Activated CD4-positive, alpha-beta T cell treated with anti-CD3 and anti-CD28 coated beads, Interleukin-2, amount 50 U/mL, for 48 hours (primary cell): ENCODE results near the gene PLBD2.

ENCODE experiments used
- DNase-seq, 2 experiments: peaks; one replicate each; pipeline ENCODE4 v3.0.0-alpha.2; 2020

PLBD2 gene

DNA sequence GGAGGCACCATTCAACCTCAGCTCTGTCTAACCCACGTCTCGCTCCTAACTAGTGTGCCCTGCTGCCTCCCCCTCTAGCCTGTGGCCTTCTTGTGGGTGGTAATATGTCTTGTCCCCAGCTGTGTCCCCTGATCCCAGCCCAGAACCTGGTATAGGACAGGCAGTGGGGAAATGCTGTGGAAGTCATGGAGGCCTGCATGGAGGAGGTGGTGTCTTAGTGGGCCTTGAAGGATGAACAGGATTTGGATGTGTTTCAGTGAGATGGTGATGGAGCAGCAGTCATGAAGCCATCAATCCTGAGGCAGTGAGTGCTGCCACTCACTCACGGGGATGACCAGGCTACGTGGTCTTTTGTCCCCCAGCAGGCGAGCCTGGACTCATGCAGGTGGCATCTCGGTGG is 13.4 kb downstream of the PLBD2 start:
- DNase-seq: no peak

DNA sequence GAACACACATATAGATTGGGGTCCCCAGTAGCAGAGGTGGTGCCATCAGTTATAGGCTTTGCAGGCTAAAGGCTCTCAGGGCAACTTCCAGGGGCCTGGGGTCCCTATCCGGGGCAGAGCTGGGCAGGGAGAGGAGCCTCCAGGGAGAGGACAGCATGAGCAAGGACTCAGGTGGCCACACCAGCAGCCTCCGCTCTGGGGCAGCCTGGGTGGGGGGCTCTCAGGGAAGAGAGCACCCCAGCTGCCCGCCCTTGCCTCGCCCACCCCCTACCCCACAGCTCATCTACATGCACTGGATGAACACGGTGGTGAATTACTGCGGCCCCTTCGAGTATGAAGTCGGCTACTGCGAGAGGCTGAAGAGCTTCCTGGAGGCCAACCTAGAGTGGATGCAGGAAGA is 14.0 kb downstream of the PLBD2 start:
- DNase-seq: no peak

DNA sequence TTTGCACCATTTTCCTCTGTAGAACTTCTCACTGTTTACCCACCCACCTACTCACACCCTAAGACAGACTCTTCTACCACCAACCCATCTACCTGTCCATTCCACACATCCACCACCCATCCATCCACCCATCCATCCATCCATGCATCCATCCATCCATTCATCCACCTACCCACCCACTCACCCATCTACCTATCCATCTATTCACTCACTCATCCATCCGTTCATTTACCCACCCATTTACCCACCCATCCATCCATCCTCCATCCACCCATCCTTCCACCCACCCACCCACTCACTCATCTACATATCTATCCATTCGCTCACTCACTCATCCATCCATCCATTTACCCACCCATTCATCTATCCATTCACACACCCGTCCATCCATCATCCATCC is 15.1 kb downstream of the PLBD2 start:
- DNase-seq: no peak

DNA sequence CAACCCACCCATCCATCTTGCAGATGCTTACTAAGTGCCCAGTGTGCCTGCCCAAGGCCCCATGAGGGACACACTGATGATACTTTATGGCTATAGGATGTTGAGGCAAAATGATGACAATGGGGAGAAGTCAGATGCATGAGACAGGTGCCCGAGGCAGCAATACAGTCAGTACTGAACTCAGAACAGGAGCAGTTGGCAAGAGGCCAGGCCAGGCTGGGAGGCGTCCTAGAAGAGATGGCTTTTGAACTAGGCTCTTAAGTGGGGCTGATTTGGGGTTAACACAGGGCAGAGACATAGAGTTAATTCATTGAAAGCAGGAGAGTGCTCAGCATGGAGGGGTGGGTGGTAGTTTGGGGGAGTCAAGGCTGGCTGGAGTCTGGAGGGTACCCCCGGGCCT is 15.6 kb downstream of the PLBD2 start:
- no peak for DNase-seq

DNA sequence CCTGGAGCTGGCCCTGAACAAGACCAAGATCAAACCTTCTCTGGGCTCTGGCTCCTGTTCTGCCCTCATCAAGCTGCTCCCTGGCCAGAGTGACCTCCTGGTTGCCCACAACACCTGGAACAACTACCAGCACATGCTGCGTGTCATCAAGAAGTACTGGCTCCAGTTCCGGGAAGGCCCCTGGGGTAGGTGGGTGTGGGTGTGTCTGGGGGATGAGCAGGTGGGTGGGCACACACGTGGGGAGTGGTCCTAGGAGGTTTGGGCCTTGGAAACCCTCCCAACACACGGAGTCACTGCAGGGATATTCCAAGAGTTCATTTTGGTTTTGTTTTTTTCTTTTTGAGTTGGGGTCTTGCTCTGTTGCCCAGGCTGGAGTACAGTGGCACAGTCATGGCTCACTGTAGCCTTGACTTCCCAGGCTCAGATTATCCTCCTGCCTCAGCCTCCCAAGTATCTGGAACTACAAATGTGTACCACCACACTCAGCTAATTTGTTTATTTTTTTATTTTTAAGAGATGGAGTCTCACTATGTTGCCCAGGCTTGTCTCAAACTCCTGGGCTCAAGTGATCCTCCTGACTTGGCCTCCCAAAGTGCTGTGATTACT is 16.5 kb downstream of the PLBD2 start:
- no peak for DNase-seq

DNA sequence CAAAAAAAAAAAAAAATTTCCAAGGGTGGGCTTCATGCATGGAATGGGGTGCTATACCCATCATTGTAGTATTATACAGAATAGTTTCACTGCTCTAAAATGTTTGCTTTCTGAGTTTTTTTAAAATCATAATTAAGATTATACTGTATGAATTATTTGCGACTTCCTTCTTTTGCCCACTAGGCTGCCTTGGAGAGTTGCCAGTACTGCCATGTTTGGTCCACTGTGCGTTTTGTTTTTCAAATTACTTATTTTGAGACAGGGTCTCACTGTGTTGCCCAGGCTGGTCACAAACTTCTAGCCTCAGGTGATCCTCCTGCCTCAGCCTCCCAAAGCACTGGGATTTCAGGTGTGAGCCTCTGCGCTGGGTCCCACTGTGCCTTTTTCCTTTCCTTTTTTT is 19.9 kb downstream of the PLBD2 start:
- no peak for DNase-seq

DNA sequence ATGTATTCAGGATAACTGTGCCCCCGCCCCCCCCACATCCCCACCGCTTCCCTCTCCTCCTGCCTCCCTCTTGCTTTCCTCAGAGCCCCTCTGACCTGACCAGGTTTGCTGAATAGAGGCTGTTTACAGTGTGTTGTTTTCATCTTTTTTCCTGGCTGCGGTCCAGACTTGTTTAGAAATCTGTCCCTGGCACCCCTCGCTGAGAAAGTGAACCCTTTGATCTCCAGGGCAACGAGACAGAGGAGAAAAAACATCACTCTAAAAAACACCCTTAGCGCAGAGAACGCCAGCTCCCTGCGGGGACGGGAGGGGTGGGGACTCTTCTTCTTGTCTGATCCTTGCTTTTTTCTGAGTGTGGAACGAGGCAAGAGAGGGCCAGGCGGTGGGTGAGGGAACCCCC is 22.8 kb downstream of the PLBD2 start:
- no peak for DNase-seq

DNA sequence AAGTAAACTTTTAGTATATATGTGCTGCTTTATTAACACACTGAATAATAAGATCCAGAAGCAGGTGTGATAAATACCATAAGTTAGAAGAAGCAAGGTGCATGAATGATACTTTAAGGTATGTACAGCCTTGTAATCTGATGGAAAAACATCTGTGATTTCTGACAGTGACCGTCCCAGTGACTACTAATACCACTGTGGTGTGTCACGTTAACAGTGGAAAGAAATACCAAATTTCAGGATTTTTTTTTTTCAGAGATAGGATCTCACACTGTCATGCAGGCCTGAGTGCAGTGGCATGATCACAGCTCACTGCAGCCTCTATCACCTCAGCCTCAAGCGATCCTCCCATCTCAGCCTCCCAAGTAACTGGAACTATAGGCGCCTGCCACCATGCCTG is 23.8 kb downstream of the PLBD2 start:
- DNase-seq: no peak

DNA sequence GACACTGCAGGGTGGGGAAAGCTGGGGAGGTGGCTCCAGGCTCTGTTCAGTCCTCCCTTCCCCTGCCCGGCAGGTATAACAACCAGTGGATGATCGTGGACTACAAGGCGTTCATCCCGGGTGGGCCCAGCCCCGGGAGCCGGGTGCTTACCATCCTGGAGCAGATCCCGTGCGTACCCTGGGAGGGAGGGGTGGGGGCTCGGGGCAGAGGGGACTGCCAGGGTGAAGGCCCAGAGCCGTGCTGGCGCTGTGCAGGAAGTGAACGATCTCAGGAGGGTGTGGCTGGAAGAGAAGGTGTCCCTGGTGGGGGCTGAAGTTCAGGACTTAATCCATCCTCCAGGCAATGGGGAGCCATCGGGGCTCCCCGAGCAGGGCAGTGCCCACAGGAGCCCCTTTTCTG is 26.4 kb downstream of the PLBD2 start:
- no peak for DNase-seq

DNA sequence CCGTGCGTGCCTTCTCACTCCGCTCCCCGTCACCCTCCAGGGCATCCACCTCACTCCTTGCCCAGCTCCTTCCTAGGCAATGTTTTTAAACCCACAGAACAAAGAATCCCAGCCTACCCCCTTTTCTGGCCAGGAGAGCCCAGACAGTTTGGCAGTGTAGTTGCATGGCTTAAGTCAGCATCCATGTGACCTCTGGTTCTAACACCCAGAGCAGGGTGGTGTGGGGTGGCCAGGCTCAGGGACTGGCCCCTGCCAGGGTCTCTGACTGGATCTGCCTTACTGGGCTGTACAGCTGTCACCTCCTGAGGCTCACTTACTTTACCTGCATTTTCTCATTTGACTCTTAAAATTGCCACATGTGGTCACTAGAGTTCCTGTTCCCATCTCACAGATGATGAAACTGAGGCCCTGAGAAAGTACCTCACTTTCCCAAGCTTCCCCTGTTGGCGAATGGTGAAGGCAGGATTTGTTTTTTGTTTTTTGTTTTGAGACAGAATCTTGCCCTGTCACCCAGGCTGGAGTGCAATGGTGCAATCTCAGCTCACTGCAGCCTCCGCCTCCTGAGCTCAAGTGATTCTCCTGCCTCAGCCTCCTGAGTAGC is 27.0 kb downstream of the PLBD2 start:
- no peak for DNase-seq

DNA sequence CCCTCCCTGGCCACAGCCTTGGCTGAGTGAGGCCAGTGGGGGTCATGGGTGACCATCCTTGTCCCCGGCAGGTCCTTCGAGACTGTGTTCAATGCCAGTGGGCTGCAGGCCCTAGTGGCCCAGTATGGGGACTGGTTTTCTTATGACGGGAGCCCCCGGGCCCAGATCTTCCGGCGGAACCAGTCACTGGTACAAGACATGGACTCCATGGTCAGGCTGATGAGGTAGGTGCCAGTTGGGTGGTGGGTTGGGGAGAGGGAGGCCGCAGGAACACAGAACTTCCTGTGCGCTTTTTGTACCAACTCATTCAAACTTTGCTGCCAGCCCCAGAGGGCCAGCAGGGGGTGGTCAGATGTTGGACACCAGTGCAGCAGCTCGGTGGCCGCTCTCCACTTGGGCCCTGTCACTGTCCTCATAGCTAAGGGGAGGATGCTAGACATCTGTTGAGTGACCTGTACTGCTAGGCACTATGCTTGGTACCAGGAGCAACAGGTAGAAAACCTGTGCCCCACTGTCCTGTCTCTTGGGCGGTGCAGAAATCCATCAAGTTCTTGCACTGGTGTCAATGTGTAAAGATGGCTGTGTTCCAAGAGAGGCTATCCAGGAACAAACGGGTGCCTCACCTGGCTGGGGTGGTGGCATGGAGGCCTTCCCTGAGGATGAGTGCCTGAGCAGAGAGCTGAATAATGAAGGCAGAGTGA is 28.6 kb downstream of the PLBD2 start:
- no peak for DNase-seq

DNA sequence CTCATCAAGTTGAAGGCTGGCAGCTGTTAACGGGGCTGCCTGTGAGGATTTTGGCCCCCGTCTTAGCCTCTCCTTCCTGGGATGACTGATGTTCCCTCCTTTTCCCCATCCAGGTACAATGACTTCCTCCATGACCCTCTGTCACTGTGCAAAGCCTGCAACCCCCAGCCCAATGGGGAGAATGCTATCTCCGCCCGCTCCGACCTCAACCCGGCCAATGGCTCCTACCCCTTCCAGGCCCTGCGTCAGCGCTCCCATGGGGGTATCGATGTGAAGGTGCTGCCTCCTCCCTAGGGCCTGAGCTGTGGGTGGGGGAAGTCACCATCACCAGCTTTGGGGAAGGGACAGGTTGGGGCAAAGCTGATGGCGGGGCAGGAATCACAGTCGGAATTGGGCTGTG is 29.2 kb downstream of the PLBD2 start:
- DNase-seq: no peak

DNA sequence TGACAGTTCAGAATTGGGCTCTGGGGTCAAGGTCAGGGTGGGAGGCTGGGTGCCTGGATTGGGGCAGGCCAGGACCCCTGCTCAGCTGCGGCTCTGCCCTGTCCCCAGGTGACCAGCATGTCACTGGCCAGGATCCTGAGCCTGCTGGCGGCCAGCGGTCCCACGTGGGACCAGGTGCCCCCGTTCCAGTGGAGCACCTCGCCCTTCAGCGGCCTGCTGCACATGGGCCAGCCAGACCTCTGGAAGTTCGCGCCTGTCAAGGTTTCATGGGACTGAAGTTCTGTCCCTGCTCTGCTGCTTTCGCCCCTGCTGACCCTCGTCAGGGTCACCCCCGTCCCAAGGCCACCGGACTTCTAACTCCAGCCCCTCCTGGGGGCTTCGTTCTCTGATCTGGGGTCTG is 30.0 kb downstream of the PLBD2 start:
- no peak for DNase-seq

DNA sequence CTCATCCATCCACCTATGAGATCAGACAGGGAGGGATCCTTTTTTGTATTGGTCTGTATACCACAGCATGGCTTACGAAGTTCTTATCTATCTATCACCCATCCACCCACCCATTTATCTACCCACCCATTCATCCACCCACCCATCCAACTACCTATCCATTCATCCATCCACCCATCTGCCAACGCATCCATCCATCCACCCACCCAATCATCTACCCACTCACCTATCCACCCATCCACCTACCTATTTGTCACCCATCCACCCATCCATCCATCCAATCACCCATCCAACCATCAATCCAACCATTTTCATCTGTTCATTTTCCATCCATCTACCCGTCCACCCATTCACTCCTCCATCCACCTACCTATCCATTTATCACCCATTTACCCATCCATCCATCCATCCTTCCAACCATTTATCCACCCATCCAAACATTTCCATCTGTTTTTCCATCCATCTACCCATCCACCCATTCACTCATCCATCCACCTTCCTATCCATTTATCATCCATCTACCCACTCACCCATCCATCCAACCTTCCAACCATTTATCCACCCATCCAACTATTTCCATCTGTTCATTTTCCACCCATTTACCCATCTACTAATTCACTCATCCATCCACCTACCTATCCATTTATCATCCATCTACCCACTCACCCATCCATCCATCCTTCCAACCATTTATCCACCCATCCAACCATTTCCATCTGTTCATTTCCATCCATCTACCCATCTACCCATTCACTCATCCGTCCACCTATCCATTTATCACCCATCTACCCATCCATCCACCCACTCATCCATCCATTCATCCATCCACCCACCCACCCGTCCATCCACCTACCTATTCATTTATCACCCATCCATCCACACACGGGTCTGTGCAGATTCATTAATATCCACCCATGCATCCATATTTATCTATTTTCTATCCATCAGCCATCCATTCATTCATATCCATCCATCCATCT is 32.0 kb downstream of the PLBD2 start:
- DNase-seq: no peak

DNA sequence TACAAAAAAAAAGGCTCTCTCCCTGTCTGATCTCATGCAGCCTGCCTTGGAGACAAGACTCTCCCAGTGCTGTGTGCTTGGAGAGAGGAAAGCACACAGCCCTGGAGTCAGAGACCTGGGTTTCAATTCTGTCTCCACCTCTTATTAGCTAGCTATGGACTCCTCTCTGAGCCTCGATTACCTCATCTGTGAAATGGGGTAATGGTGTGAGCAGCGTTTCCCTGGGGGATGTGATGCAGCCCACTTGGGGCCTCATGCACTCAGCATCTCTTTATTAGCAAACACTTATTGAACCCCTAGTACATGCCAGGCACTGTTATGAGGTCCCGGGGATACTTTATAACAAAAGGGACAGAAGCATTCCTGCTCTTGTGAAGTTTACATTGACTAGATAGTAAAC is 32.8 kb downstream of the PLBD2 start:
- DNase-seq: no peak

DNA sequence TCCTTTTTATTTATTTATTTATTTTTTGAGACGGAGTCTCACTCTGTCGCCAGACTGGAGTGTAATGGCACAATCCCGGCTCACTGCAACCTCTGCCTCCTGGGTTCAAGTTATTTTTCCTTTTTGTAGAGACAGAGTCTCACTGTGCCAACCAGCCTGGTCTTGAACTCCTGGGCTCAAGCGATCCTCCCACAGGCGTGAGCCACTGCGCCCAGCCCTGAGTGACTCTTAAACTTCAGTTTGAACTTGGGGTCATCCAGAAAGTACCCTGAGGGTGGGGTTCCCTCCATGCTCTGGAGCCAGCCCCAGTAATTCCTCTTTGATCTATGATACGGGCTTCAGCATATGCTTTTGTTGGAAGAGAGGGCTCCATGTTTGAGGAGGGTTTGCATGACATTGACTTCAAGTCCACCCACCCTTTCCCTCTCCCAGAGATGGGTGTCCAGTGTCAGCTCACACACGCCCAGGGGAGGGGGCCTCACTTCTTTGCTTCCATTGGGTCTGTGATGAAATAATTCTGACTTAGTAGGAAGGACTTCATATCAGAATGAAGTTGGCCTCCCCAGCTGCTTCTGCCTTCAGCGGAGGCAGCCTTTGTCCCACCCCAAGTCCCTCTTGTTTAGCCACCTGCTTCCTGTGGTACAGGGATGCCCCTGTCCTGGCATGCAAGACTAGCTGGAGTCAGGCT is 33.4 kb downstream of the PLBD2 start:
- no peak for DNase-seq

DNA sequence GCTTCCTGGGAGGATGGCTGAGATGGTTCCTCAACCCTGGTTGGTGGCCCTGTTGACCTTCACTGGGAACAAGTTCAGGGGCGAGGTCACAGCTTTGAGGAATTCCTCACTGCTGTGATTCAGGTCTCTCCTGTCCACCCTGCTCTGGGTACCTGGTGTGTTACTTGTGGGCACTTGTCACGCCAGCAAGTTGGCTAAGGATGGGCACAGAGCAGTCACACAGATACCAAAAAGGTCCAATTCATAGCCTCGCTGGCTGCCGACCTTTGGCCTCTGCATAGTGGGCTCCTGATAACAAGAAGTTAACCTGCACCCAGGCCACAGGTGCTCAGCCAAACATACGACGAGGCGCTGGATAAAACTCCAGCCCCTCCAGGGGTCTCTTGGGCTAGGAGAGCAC is 34.1 kb downstream of the PLBD2 start:
- DNase-seq: no peak

DNA sequence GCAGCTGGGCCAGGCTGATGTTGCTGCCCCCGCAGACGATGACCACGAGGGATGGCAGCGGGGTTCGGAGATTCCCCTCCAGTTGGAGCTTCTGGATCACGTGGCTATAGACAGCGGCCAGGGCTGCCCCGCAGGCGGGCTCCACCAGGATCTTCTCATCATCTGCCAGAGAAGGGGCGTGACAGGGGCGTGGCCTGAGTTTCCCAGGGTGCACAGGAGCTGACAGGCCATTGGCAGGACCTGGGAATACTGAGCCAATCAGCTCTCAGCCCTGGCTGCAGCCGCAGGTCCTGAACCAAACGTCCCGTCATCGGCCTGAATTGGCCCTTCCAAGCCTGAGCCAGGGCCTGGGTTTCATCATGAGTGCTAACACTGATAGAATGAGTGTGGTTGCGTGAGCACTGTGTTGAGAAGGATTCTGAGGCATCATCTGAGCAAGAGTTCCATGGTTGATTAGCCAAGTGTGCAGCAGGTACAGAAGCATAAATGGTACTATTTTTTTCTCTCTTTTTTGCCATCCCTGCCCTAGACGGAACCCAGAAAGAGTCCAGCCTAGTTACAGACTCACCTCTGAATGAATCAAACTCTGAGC is 34.7 kb downstream of the PLBD2 start:
- DNase-seq: no peak

DNA sequence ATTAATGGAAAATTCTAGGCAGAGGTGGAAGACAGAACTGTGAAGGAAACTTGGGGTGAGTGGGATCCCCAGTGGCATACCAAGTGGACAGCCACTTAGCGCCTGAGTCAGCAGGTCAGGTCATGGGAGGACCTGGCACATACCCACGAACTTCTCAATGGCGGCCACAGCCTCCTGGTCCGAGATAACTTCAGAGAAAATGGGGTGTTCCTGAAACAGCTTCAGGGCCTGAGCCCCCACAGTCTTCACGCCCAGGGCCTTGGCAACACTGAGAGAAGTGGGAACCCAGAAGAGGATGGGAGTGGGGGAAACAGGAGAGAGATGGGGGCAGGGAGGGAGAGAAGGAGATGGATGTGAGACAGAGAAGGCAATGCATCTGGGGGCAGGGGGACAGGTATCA is 35.4 kb downstream of the PLBD2 start:
- DNase-seq: no peak

DNA sequence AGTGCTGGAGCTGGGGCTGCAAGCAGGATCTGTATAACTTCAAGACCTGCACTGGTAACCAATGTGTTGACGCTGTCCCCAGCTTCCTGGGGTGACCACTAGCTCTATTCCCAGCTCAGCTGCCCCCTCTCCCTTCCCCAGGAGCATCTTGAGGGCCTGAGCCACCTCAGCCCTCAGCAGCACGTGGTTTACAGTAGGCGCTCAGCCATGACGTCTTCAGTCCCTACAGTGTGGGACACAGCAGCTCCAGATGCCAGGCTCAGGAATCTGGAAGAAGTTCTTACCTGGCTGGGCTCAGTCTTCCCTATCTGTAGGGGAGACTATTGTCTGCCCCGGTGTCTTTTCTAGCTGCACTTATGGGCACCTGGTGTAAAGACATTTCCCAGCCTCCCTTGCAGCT is 36.7 kb downstream of the PLBD2 start:
- DNase-seq: no peak

DNA sequence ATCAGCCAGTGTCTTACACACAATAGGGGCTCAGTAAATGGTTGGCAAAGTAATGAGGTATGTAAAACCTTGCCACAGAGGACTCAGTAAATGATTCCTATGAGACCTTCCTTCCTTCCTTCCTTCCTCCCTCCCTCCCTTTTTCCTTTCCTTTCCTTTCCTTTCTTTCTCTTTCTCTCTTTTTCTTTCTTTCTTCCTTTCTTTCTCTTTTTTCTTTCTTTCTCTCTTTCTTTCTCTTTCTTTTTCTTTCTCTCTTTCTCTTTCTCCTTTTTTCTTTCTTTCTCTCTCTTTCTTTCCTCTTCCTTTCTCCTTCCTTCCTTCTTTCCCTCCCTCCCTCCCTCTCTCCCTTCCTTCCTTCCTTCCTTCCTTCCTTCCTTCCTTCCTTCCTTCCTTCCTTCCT is 37.8 kb downstream of the PLBD2 start:
- no peak for DNase-seq

DNA sequence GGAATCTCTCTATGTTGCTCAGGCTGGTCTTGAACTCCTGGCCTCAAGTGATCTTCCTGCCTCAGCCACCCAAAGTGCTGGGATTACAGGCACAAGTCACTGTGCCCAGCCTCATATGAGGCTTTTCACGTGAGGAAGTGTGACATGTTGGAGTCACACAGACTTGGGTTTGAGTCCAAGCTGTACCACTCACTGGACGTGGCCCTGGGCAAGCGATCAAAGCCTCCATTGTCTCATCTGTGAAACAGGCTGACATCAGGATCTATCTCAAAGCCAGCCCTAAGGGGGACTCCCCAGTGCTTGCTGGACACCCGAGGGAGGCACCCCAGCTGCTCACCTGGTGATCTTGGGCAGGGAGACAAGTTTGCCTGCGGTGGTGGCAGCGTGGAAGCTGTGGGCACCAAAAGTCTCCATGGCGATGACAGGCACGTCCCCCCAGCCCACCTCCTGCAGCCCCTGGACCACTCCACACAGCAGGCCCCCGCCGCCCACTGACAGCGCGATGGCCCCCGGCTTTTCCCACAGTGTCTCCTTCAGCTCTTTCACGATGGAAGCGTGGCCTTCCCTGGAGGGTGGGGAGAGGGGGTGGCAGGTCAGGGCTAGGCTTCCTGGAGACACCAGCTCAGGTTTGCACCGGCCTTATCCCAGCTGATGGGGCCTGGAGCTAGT is 38.6 kb downstream of the PLBD2 start:
- DNase-seq: no peak
